ENCODE results near the gene PLB1.

- TF ChIP-seq CTCF (IDR thresholded peaks at IDR 0.05; ENCODE audit: low read length) (no peak), EZH2phosphoT487 (IDR thresholded peaks at IDR 0.05; ENCODE audit: low read length) (no peak), EZH2 (optimal IDR thresholded peaks at IDR 0.05; ENCODE audit: low read depth, low read length) (no peak)
These were observed 104.3 kb downstream of the PLB1 start for GRCh38 chr2:28600181-28600580.

Measured in MM.1S (cell line).